Gastrocnemius medialis (tissue), 4 donors: ENCODE results near the gene RCAN3.

Experiments
- CTCF ChIP-seq, 5 experiments: fragments of 450-650 bp in 3 of 5; fragments of 200-600 bp in 2 of 5; sonication (generic) in 2 of 5; IDR thresholded peaks in 4 of 5; conservative IDR thresholded peaks in 1 of 5; 1 replicate in 4 of 5; 2 replicates in 1 of 5; pipeline ENCODE4 v1.5.1; 2016 to 2019; ENCODE audit warnings: antibody characterized with exemption in 5 of 5, mild to moderate bottlenecking in 3 of 5, moderate library complexity in 3 of 5
- POLR2A ChIP-seq, 2 donors: fragments of 450-650 bp; IDR thresholded peaks; one replicate each; pipeline ENCODE4 v1.6.1; 2017; ENCODE audit warnings: antibody characterized with exemption in 2 of 2, mild to moderate bottlenecking in 2 of 2, moderate library complexity in 2 of 2

DNA sequence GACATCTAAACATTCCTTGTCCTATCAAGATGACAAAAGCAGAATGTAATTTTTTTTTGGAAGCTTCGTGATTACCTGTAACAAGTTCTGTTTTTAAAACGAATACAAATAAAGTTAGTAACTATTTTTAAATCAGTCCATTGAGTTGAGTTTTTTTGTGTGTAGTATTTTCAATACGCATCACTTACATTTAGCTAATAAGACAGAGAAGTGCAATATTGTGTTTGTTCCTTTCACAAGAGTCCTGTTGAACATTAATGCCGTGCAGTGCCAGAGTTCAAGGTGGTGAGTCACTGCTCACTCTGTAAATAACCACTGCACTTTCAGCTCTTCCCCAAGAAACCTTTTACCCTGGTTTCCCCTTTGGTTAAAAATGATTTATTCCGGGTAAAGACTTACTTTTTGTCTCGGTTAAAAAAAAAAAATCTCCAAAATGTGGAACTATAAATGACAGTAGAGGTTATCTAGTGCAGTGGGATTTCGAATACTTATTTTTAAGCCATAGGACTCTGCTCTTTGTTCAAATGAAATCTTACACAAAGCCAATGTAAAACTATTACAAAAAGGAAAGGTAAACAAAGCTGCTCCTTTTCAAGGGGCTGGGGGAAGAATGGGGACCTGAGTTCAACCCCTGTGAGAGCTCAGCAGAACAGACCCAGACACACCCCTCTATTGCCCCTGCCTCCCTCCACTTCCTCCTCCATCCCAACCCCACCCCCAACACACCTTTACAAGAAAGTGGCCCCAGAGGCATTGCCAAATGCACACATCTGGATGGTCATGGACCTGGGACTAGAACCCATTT, 38.5 kb downstream of the RCAN3 start:
- TF ChIP-seq CTCF (IDR thresholded peaks at IDR 0.05 in 4 of 5, conservative IDR thresholded peaks at IDR 0.05 in 1 of 5): no peak
- no peak for TF ChIP-seq POLR2A (IDR thresholded peaks at IDR 0.05)
